Ammon's horn (tissue), 1 donor: ENCODE results near the gene CRYGA.

Source experiments
- DNase-seq: peaks from one replicate; pipeline ENCODE4 v3.0.0-alpha.2; 2016; ENCODE audit warnings: low spot score

Gene CRYGA, protein sequence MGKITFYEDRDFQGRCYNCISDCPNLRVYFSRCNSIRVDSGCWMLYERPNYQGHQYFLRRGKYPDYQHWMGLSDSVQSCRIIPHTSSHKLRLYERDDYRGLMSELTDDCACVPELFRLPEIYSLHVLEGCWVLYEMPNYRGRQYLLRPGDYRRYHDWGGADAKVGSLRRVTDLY

DNA sequence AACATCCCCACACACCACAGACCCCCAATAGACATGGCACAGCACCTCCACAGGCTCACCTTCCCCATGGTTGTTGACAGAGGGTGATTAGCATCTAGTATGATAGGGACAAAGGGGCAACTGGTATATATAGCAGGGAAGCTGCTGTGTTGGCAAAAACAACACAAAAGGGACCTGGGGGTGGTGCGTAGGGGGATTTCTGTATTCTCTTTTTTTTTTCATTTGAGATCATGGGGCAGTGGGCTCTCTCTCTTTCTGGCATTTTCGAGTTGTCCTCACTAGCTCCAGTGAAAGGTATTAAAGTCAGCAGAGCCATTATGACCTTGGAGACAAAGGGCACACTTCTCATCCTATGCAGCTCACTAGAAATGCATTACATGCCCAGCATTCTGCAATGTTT, at the start of gene CRYGA:
Gene CRYGA (minus strand): TSS at position 101 of the 400 bp plus-strand sequence. CDS start 33 bp downstream, at position 68.
- no peak for DNase-seq

DNA sequence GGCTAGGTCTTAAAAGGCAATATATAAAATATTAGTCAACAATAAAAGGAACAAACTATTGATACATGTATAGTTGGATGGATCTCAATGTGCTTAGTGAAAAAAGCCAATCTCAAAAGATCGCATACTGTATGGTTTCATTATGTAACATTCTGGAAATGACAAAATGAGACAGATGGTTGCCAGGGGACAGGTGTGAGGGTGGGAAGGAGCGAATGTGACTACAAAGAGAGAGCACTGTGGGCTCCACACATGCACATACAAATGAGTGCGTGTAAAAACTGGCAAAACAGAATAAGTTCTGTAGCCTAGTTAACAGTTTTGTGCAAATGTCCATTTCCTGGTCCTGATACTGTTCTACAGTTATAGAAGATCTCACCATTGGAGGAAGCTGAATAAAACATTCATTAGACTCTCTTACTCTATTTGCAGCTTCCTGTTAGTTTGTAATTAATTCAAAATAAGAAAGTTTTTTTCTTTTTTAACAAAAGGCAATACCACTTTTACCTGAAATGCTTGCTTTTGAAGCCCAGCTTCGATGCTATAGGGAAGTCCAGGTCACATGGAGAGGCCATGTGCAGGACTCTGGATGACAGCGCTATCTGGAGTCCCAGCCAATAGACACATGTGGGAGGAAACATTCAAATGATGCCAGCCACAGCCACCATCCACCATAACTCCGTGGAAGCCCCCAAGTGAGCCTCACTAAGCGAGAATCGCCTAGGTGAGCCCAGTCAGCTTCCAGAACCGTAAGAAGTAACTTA, 47.5 kb upstream of the CRYGA start:
- peak; percentile 41 for DNase-seq

DNA sequence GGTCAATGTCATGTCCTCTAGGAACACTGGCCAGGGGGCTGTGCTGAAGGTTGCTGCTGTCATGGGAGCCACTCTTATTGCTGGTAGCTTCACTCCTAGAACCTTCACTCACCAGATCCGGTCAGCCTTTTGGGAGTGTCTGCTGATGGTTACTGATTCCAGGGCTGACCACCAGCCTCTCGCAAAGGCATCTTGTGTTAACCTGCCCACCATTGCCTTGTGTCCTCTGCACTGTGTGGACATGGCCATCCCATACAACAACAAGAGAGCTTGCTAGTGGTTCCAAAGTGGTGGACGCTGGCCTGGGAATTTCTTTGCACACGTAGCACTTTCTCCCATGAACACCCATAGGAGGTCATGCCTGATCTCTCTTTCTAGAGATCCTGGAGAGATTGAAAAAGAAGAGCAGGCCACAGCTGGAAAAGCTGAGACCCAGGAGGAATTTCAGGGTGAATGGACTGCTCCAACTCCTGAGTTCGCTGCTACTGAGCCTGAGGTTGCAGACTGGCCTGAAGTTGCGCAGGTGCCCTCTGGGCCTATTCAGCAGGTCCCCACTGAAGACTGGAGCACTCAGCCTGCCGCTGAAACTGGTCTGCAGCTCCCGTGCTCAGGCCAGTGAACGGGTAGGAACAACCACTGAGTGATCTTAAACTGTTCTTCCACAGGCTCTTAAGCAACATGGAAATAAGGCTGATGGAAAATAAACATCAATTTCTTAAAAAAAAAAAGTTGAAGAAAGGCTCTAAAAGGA, 45.1 kb upstream of the CRYGA start:
- no peak for DNase-seq

DNA sequence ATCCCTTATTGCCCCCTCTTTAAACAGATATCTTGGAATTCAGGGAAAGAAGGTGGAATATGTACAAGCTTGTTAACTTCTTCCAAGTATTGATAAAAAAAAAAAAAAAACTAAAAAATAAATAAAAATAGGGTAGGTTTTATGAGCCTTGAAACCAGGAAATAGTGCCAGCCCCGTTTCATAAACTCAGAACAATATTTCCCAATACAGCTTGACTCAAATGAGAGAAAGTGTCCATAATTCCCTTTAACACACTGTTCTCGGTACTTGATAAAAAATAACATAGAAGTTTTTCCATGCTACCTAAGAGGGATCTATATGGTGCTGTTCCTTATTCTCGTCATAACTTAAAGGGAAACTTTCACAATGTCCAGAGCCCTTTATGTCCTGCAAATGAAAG, 44.4 kb upstream of the CRYGA start:
- DNase-seq, result no peak

DNA sequence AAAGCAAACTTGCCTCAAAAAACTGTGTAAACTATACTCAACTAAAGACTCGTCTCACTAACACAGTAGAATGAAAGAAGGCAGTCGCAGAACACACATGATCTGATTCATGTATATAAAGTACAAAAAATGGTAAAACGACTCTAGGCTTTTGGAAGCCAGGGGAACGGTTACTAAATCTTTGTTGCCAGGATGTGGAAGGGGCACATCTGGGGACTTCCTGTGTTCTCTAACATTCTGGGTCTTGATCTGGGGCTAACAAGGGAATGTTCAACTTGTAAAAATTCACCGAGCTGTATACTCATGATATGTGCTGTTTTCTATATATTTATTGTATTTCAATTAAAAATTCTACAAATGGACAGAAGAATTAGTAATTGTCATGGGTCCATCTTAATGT, 40.8 kb upstream of the CRYGA start:
- DNase-seq, result no peak

DNA sequence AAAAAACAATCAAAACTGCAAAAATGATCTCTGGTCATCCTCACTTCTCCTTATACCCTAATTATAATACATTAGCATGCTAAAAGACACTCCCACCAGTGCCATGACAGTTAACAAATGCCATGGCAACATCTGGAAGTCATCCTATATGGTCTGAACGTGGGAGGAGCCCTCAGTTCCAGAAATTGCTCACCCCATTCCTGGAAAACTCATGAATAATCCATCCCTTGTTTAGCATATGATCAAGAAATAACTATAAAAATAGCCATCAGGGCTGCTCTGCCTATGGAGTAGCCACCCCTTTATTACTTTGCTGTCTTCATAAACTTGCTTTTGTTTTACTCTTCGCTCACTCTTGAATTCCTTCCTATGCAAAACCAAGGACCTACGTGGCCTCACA, 32.1 kb upstream of the CRYGA start:
- DNase-seq, result no peak

DNA sequence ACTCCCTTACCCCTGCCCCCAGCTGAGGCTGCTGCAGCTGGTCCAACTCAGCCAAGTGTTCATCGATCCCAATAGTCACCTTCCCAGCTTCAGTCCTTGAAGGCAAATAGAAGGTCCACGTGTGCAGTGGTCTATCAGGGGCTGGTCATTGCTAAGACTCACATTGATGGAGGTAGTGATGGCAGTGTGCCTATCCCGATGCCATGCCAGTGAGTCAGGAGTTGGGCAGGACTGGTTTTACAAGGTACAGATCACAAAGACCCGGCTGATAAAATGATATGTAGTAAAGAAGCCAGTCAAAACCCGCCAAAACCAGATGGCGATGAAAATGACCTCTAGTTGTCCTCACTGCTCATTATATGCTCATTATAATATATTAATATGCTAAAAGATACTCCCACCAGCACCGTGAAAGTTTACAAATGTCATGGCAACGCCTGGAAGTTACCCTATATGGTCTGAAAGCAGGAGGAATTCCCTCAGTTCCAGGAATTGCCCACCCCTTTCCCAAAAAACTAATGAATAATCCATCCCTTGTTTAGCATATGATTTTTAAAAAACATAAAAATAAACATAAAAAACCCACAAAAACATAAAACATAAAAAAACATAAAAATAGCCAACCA, 29.3 kb upstream of the CRYGA start:
- no peak for DNase-seq

DNA sequence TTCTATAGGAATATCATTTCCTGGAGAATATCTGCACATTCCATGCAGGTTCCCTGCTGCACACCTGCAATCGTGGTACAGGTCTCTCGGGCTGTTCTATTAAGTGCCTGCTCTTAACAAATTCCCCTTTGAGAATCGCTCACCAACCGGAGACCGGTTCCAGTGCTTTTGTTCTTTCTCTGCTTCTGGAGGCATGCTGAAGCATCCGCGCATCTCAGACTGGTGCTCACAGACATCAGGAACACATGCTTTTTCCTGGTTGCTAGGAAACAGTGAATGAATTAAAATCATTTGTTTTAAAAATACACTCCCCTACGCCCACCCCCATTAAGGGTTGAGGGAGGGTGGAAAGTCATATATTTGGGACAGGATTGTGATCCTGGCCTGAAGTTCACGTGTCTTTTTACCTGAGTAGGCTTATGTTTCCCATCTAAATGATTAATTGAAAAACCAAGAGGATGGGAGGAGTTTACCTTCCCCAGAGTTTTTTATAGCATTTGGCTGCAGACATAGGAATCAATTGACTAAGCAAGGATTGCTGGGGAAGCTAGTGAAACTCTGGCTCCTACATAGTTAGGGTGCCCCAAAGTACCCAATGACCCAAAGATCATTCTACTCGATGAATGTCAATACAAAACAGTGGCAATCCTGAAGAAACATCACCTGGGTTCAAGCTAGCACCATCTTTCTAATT, 26.6 kb upstream of the CRYGA start, which contains the start of gene C2orf80:
Gene C2orf80 (minus strand): TSS at position 221 of the 694 bp plus-strand sequence. CDS start 3,044 bp downstream, outside the sequence.
- peak; percentile 68 for DNase-seq

DNA sequence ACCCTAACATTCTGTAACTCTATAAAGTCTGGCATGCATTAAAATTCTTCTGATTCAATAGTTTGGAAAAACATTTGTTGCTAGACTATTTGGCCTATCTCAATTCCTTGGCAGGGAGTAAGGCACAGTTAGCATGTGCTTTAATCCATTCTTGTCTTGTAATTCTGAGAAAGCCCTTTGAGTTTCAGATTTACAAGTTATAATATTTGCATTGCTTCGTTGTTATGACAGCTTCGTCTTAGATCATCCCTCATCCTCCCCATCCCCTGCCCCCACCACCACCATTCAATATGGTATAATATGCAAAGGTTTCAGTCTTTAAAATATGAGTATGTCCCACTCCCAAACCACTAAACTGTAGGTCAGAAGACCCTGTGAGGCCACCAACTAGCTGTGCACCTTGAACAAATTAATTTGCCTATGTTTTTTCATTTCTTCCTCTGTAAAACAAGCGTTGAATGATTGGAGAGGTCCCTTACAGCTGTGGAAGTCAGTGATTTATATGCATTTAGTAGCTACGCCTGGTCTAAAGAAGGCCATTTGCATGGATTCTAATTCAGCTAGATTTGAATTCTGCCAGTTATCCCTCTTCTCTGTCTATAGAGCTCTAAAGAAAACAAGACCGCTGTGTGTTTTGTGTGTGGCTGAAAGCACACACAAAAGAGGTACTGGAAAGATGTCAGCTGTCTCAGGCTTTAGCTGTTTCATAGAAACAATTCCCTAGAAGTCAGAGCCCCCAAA, 25.9 kb upstream of the CRYGA start:
- no peak for DNase-seq

DNA sequence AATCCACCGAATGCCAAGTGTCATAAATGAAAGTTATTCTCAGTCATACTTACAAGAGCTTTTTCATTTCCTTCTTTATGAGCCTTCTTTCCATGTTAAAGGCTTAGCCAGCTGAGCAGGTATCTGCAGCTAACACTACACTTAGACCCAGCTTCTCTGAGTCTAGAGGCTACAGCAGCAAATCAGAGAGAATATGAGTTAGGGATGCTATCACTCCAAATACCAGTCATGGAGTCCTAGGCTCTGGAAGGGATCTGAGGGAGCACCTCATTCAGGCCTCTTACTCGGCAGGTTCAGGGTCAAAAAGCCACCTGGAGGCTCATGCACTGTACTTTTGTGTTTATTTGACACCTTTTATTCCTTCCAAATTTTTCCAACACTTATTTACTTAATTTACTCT, 23.5 kb upstream of the CRYGA start:
- peak; percentile 43 for DNase-seq

DNA sequence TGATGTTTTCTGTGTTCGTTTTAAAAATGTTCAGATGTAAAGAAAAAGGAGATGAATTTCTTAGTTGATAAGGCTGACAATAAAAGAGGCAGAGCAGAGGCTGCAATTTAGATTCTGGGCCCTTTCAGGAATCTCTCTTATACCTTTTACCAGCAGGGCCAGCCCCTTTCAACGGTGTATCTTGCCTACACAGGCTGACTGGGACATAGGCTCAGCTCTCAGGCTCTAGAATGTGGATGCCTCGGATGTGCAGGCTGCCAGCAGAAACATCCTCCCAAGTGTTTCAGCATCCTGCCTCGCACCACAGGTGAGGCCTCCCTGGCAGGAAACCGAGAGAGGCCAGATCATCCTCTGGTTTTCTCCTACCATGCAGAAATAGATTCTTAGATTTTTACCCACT, 23.1 kb upstream of the CRYGA start:
- DNase-seq, result peak; percentile 19

DNA sequence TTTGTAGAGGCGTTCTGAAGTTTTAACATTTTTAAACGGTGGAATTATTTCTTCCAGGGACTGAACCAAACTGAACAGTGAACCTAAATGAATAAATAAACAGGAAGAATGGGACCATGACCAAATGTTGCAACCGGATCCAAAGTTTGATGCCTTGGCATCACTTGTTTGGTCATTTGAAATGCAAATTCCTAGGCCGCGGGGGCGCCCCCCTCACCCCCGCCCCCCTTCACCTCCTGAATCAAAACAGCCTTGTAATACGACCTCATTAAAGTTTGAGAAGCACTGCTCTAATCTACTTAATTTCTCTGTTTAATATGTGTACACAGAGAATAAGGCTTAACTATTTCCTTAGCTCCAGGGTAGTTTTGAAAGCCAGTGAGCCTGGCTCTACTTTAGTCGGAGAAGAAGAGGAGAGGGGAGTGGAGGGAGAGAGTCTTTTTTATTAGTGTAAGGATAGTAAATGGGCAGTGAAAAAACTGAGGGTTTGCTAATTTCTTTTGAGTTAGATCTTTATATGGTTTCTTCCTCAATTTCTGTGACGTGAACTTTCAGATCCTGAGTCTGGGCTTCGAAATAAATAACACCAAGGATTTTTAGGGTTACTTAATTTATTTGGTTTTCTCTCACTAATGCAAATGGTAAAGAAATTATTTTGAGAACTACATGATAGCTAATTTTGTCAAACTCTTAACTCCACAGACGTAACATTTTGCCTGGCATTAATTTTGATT, 20.8 kb upstream of the CRYGA start:
- no peak for DNase-seq

DNA sequence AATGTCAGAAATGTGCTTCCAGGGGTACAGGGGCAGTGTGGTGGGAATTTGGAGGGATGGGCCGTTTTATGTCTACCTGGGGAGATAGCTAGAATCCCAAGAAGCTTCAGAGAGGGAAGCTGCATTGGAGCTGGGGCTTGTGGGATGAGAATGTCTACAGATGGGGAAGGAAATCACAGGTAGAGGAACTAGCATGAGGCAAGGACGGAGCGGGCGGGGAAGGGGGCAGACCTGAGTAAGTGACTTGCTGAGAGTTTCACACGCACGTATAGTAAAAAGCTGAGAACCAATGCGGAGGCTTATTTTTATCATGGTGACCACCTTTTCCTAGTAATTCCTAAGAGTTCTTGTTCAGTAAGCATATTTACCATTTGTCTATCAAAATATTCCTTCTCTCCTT, 20.1 kb upstream of the CRYGA start:
- peak; percentile 15 for DNase-seq

DNA sequence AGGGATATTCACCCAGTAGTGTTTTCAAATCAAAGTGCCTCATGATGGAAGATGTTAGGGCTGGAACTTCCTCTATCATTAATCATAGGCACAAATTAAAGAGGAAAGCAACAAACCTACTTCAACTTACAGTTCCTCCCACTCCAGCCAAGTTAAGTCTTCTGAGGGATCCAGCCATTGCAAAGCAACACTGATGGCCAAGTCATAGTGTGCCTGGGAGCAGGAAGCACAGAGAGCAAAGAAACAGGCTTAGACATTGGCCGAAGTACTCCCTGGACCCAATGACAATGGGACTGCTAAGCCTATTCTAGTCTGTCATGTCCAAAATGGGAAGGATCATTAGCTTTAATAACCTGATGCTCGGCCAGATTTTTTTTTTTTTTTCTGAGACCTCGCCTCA, 19.4 kb upstream of the CRYGA start:
- DNase-seq, result no peak

DNA sequence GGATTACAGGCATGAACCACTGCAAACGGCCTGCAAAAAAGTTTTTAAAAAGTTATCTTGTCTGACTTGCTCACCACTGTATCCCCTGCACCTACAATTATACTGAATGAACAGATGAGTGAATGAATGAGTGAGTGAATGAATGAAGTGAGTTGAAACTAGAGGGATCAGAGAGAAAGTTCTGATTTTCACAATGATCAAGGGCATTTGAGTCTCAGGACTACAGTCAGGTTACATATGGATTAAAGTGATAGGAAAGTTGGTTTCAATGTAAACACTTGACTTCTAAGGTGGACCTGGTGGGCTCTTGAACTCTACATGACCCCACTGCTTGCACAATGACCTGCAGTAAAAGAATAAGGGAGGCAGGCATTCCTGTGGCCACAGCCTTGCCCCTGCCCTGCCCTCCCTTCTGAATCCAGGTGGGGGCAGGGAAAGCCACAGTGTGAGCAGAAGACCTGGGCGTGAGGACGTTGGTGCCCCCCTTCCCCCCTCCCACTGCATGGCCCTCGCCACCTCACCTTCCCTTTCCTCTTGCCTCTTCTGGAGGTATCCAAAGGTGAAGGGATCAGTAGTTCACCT, 15.7 kb upstream of the CRYGA start:
- no peak for DNase-seq

DNA sequence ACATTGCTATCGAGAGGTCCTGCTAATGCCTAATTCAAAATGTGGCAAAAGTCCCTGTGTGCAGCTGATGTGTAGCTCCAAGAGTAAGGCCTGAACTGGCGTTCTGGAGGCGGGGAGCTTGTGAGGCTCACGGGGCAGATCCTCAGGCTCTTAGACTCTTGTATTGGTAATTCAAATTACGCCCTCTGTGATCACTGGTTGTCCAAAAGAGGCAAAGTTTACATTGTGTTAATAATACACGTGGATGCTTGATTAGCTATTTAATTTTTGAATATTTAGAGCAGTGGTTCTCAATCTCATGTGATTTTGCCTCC, 12.4 kb upstream of the CRYGA start:
- DNase-seq, result peak; percentile 18

DNA sequence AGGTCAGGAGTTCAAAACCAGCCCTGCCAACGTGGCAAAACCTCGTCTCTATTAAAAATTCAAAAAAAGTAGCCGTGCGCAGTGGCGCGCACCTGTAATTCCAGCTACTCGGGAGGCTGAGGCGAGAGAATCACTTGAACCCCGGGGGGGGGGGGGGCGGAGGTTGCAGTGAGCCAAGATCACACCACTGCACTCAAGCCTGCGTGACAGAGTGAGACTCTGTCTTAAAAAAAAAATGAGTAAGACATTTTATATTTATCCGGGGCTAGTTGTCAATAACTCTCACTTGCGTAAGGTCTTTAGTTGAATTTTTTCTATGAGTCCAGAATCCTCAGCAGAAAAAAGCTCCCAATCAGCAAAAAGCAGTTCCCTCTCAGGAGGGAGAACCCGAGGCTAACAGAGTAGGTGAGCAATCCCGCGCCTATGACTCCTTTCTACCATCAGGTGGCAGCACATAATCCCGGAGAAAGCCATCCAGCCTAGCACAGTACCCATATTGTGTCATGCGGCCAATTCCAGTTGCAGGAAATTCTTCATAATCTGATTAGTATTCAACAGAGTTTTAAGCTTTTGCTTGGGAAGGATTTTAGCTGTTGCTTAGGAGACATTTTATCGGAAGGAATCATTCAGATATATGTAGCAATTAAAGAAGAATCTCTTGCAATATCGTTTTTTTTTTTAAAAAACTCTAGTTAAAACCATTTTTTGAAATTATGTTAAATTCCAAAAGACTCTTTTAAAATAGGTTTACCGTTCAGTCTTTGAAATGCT, 11.9 kb upstream of the CRYGA start:
- peak; percentile 93 for DNase-seq

DNA sequence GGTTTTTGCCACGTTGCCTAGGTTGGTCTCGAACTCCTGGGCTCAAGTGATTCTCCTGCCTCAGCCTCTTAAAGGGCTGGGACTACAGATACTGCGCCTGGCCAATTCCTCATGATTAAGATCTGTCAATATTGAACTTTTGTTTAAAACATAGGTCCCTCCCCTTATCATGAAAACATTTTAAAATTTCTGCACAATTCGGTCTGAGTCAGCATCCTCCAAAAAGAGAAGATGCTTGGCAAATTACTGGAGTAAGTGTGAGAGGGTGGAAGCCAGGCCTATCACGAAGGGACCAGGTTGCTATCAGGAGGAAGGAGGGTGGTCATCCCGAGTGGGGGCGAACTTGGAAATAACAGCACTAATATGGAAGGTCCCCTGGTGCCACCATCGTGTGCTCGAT, 10.8 kb upstream of the CRYGA start:
- DNase-seq, result no peak

DNA sequence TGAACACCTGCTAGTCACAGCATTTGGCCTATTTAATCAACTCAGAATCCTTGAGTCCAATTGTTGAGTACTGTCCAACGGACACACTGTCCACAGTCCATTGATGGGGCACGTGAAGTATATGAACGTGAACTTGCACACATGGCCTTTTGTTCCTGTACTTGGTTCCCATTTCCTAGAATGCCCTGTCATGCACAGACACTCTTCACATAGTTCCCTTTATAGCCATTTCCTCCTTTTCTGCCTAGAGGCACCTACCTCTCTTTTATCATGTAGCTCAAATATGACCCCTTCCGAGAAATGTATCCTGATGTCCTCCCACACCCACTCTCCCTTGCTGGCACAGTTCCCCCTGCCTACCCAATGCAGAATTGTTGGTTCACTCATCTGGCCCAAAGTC, 8.7 kb upstream of the CRYGA start:
- DNase-seq, result peak; percentile 31
